OCI-LY1 (cell line): ENCODE measurements around the gene FCGBP.
A peak's percentile ranks its signal among the peaks of the same experiment; 100 is the strongest.

Experiments used
- H2AFZ ChIP-seq: fragments of 200-600 bp; sonication (generic), shearing (Covaris generic); 2 replicates; pipeline ENCODE4 v1.6.0; 2014; ENCODE audit warnings: antibody characterized with exemption, mild to moderate bottlenecking, low read length
- H3F3A ChIP-seq: fragments of 200-600 bp; sonication (generic), shearing (Covaris generic); 2 replicates; pipeline ENCODE4 v1.6.0; 2014; ENCODE audit warnings: mild to moderate bottlenecking, antibody characterized with exemption, low read length, moderate library complexity; ENCODE audit not compliant: insufficient read depth
- H3K27ac ChIP-seq: fragments of 200-600 bp; sonication (generic); 2 replicates; pipeline ENCODE4 v1.5.1; 2014; ENCODE audit warnings: low read length, mixed run types, mild to moderate bottlenecking, low read depth; ENCODE audit not compliant: poor library complexity, severe bottlenecking
- H3K27me3 ChIP-seq: fragments of 200-600 bp; sonication (generic); 2 replicates; pipeline ENCODE4 v1.6.0; 2014; ENCODE audit warnings: antibody characterized with exemption, mild to moderate bottlenecking, low read length, moderate library complexity; ENCODE audit not compliant: insufficient read depth
- H3K36me3 ChIP-seq: fragments of 200-600 bp; sonication (generic); 2 replicates; pipeline ENCODE4 v1.6.1; 2014; ENCODE audit warnings: mild to moderate bottlenecking, antibody characterized with exemption, low read length, moderate library complexity, mixed read lengths; ENCODE audit not compliant: insufficient read depth
- H3K4me1 ChIP-seq: fragments of 200-600 bp; sonication (generic); 2 replicates; pipeline ENCODE4 v1.5.1; 2014; ENCODE audit warnings: mild to moderate bottlenecking, low read length, moderate library complexity; ENCODE audit not compliant: insufficient read depth, severe bottlenecking
- H3K4me2 ChIP-seq: fragments of 200-600 bp; sonication (generic), shearing (Covaris generic); 2 replicates; pipeline ENCODE4 v1.6.1; 2014; ENCODE audit warnings: low read length
- H3K4me3 ChIP-seq: fragments of 200-600 bp; sonication (generic); 2 replicates; pipeline ENCODE4 v1.5.1; 2014; ENCODE audit warnings: low read length, low read depth, mild to moderate bottlenecking, mixed read lengths; ENCODE audit not compliant: poor library complexity, severe bottlenecking
- H3K79me2 ChIP-seq: fragments of 200-600 bp; shearing (Covaris generic); 2 replicates; pipeline ENCODE4 v1.6.1; 2016; ENCODE audit warnings: mixed run types, low read length, mixed read lengths; ENCODE audit not compliant: insufficient read depth
- H3K9ac ChIP-seq: fragments of 200-600 bp; sonication (generic), shearing (Covaris generic); 2 replicates; pipeline ENCODE4 v1.6.1; 2014; ENCODE audit warnings: mild to moderate bottlenecking, low read length, mixed read lengths
- H3K9me2 ChIP-seq: fragments of 200-600 bp; sonication (generic), shearing (Covaris generic); 2 replicates; pipeline ENCODE4 v1.6.1; 2014; ENCODE audit warnings: low read depth, mild to moderate bottlenecking, low read length, mixed read lengths
- H3K9me3 ChIP-seq: fragments of 200-600 bp; shearing (Covaris generic); 2 replicates; pipeline ENCODE4 v1.6.1; 2014; ENCODE audit warnings: low read length, mixed read lengths
- H4K20me1 ChIP-seq: fragments of 200-600 bp; sonication (generic), shearing (Covaris generic); 2 replicates; pipeline ENCODE4 v1.6.0; 2016; ENCODE audit warnings: mild to moderate bottlenecking, low read length; ENCODE audit not compliant: insufficient read depth
- CTCF ChIP-seq: fragments of 200-600 bp; sonication (generic), shearing (Covaris generic); IDR thresholded peaks from 2 replicates; pipeline ENCODE4 v1.5.1; 2017; ENCODE audit warnings: mild to moderate bottlenecking, antibody characterized with exemption, low read length, moderate library complexity, mixed read lengths
- EZH2 ChIP-seq: fragments of 200-600 bp; sonication (generic), shearing (Covaris generic); IDR thresholded peaks from 2 replicates; pipeline ENCODE4 v1.8.0; 2017; ENCODE audit warnings: borderline replicate concordance, mixed run types, mild to moderate bottlenecking, antibody characterized with exemption, low read length, moderate library complexity, mixed read lengths

FCGBP gene

GRCh38 chr19:39970675-39971379 lies 36.4 kb upstream of the FCGBP start, which contains the start of gene PSMC4:
PSMC4 (plus strand) TSS chr19:39971165; CDS start chr19:39971203, 38 bp downstream.
- Histone ChIP-seq H3K9me3 (no peaks in the 10 kb centered on the region), H3K4me3 (peak within 1 kb of the TSS; percentile 70), H3K27me3 (no peaks in the 10 kb centered on the region), H3K36me3 (peaks cover 38% of the 10 kb centered on the region), H2AFZ (no peak within 1 kb of the TSS), H3F3A (no peaks in the 10 kb centered on the region), H3K27ac (peak within 1 kb of the TSS; percentile 89), H3K4me1 (peaks cover 48% of the 10 kb centered on the region), H3K9ac (peak within 1 kb of the TSS; percentile 84), H3K79me2 (peaks cover 13% of the 10 kb centered on the region), H3K9me2 (no peaks in the 10 kb centered on the region), H4K20me1 (no peaks in the 10 kb centered on the region), H3K4me2 (peak within 1 kb of the TSS; percentile 98)
- TF ChIP-seq CTCF: peak; percentile 97
- no peak for TF ChIP-seq EZH2

DNA sequence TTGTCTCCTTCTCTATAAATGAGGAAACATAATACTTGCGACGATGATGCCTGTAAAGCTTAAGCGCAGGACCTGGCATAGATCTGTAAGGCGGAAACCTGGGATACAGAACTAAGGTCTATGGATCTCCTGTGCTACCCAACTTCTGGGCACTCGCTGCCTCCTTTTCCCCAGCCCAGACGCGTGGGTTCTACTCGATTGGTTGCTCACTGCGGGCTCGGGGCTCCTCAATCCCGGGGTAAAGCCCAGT lies 35.9 kb upstream of the FCGBP start:
- Histone ChIP-seq H3K36me3 (peaks cover 33% of the 10 kb centered on the region), H3K9me3 (no peaks in the 10 kb centered on the region), H3K27me3 (no peaks in the 10 kb centered on the region), H3F3A (no peaks in the 10 kb centered on the region), H4K20me1 (no peaks in the 10 kb centered on the region), H3K4me1 (peaks cover 48% of the 10 kb centered on the region), H3K9me2 (no peaks in the 10 kb centered on the region), H3K27ac (peak overlapping the region; percentile 89), H3K4me2 (peak overlapping the region; percentile 87), H2AFZ (no peak overlapping the region), H3K4me3 (peak overlapping the region; percentile 70), H3K79me2 (peaks cover 13% of the 10 kb centered on the region), H3K9ac (peak overlapping the region; percentile 84)
- no peak for TF ChIP-seq EZH2
- no peak for TF ChIP-seq CTCF

DNA sequence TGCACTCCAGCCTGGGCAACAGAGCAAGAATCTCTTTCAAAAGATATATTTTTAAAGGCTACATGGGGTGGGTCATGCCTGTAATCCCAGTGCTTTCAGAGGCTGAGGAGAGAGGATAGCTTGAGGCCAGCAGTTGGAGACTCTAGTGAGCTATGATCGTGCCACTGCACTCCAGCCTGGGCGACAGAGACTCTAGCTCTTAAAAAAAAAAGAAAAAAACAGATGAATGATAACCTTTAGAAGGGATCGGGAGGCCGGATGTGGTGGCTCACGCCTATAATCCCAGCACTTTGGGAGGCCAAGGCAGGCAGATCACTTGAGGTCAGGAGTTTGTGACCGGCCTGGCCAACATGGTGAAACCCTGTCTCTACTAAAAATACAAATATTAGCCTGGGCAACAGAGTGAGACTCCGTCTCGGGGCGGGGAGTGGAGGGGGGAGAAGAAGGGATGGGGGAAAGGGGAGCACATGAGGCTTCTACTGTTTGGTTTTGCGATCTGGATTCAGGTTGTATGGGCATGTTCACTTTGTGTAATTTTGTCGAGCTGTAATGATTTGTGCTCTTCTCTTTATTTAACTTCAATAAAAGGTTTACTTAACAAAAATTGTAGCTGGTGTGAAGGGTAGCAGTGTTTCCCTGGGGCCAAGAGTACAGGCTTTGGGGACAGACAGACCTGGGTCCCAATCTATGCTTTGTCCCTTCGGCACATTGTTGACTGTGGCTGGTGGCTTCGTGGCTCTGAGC lies 35.4 kb upstream of the FCGBP start:
- Histone ChIP-seq H3K9me3 (no peaks in the 10 kb centered on the region), H3K27me3 (no peaks in the 10 kb centered on the region), H3K4me3 (peak overlapping the region; percentile 70), H3K4me1 (peaks cover 48% of the 10 kb centered on the region), H4K20me1 (no peaks in the 10 kb centered on the region), H3K9me2 (no peaks in the 10 kb centered on the region), H3K36me3 (peaks cover 29% of the 10 kb centered on the region), H3K79me2 (peaks cover 13% of the 10 kb centered on the region), H3F3A (no peaks in the 10 kb centered on the region), H2AFZ (no peak overlapping the region), H3K27ac (peak overlapping the region; percentile 89), H3K4me2 (peak overlapping the region; percentile 87), H3K9ac (peak overlapping the region; percentile 84)
- TF ChIP-seq CTCF (no peak), EZH2 (no peak)
